NCI-H345 treated with DMSO at 0.1 percent for 48 hours (cell line): Measurements from ENCODE around the gene DHX9.

Experiments
- DNase-seq: peaks from one replicate; lab custom pipeline; 2025; ENCODE audit not compliant: unreplicated experiment; lab: John Stamatoyannopoulos, UW

DHX9 gene

GRCh38 chr1:182835806-182836205, 3.3 kb upstream of the DHX9 start:
- no peak for DNase-seq

GRCh38 chr1:182841368-182841988, 2.3 kb downstream of the DHX9 start:
- no peak for DNase-seq

- DNase-seq, result no peak
Measured at GRCh38 chr1:182842265-182842664, 3.1 kb downstream of the DHX9 start.

GRCh38 chr1:182845379-182845778, 6.2 kb downstream of the DHX9 start:
- DNase-seq, result no peak

- DNase-seq, result no peak
Measured at GRCh38 chr1:182845894-182846293, 6.7 kb downstream of the DHX9 start.

- DNase-seq, result no peak
Measured at GRCh38 chr1:182847105-182847504, 8.0 kb downstream of the DHX9 start.

- DNase-seq, result no peak
Measured at GRCh38 chr1:182848736-182849135, 9.6 kb downstream of the DHX9 start.

- DNase-seq, result no peak
Measured at GRCh38 chr1:182850319-182850718, 11.2 kb downstream of the DHX9 start.

GRCh38 chr1:182851825-182852224, 12.7 kb downstream of the DHX9 start:
- no peak for DNase-seq

GRCh38 chr1:182855911-182856310, 16.8 kb downstream of the DHX9 start:
- DNase-seq, result no peak

GRCh38 chr1:182857212-182857611, 18.1 kb downstream of the DHX9 start:
- no peak for DNase-seq

GRCh38 chr1:182860658-182861057, 21.5 kb downstream of the DHX9 start:
- DNase-seq, result no peak

GRCh38 chr1:182861994-182862393, 22.8 kb downstream of the DHX9 start:
- DNase-seq, result no peak

- no peak for DNase-seq
Measured at GRCh38 chr1:182862827-182863226, 23.7 kb downstream of the DHX9 start.

GRCh38 chr1:182863940-182864339, 24.8 kb downstream of the DHX9 start:
- no peak for DNase-seq

GRCh38 chr1:182867861-182868260, 28.7 kb downstream of the DHX9 start:
- no peak for DNase-seq

GRCh38 chr1:182869241-182869666, 30.1 kb downstream of the DHX9 start:
- DNase-seq, result no peak

GRCh38 chr1:182872881-182873280, 33.7 kb downstream of the DHX9 start:
- DNase-seq, result no peak

- no peak for DNase-seq
Measured at GRCh38 chr1:182875889-182876288, 36.7 kb downstream of the DHX9 start.

- no peak for DNase-seq
Measured at GRCh38 chr1:182877331-182877730, 38.2 kb downstream of the DHX9 start.

- no peak for DNase-seq
Measured at GRCh38 chr1:182877842-182878241, 38.7 kb downstream of the DHX9 start.

- no peak for DNase-seq
Measured at GRCh38 chr1:182884872-182885271, 45.7 kb downstream of the DHX9 start.

- DNase-seq, result no peak
Measured at GRCh38 chr1:182885591-182885990, 46.4 kb downstream of the DHX9 start.
